ENCODE data around the gene KIF23.

DNA sequence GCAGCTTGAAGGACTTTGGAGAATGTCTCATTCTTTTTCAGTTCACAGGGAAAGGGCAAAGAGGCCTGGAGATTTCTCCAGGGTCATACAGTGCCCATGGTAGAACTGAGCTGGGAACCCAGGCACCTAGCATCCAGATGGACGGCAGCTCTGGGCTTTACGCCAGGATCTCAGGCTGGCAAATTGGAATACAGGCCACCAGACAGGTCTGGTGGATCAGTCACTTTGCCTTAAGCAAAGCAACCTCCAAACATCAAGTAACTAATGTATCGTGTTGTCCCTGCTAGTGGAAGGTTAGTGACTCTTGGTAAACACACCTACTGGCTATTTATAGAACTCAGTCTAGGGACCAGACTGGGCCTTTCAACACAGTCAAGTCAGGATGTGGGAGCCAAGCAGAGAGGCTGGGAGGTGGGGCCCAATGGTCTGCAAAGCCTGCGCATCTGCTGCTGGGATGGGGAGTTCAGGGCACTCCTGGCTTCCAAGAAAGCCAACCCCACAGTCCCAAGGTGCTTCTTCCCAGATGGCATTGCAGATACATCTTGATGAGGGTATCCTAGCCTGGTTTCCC lies 68.6 kb downstream of the KIF23 start:
- no peak for TF ChIP-seq EZH2 (IDR thresholded peaks at IDR 0.05)
- TF ChIP-seq, protein P1, sequence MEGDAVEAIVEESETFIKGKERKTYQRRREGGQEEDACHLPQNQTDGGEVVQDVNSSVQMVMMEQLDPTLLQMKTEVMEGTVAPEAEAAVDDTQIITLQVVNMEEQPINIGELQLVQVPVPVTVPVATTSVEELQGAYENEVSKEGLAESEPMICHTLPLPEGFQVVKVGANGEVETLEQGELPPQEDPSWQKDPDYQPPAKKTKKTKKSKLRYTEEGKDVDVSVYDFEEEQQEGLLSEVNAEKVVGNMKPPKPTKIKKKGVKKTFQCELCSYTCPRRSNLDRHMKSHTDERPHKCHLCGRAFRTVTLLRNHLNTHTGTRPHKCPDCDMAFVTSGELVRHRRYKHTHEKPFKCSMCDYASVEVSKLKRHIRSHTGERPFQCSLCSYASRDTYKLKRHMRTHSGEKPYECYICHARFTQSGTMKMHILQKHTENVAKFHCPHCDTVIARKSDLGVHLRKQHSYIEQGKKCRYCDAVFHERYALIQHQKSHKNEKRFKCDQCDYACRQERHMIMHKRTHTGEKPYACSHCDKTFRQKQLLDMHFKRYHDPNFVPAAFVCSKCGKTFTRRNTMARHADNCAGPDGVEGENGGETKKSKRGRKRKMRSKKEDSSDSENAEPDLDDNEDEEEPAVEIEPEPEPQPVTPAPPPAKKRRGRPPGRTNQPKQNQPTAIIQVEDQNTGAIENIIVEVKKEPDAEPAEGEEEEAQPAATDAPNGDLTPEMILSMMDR (IDR thresholded peaks at IDR 0.05): no peak
